Adipose tissue (tissue), 3 donors: ENCODE results near the gene GOLGA6B. TPM values are rescaled to one million over a fixed set of nuclear protein-coding genes. Genes with fewer than 3 reads are reported as not detected.
"Not testable (repeated sequence)": the region's sequence is repeated elsewhere in the genome, so short reads cannot be mapped to it uniquely, and the experiment has no call there.

Experiments used
- H3K27ac ChIP-seq: one replicate; pipeline ENCODE4 v1.5.1; 2013; ENCODE audit warnings: low read depth, low read length
- WGBS, 3 donors: extraction: QIAGEN DNeasy Blood & Tissue Kit; methylation state at CpG; one replicate each; pipeline ENCODE4 v1.1.7; 2013; 5-methylcytosine and 5-hydroxymethylcytosine counted together
- polyA plus RNA-seq, 3 donors: library from polyadenylated mRNA; stranded (reverse); fragments of 200-250 nt; gene quantifications; one replicate each; pipeline ENCODE4 v1.2.3, GENCODE V29; 2013
- donor health status: healthy with polysubstance abuse.
- donor health status: Bipolar disorder and iron deficiency.
- donor health status: healthy.

Gene GOLGA6B
- polyA plus RNA-seq, 3 donors: not detected

- not testable (repeated sequence) for H3K27ac ChIP-seq
- 75 to 87% (median 82%) methylated on average over 8 of the region's 10 CpGs for WGBS, 3 donors
Measured at GRCh38 chr15:72661081-72661480, 6.6 kb downstream of the GOLGA6B start.

- H3K27ac ChIP-seq: not testable (repeated sequence)
- WGBS, 3 donors: no CpG with 5 or more reads among the region's 8 CpGs
Measured at GRCh38 chr15:72663931-72664330, 9.4 kb downstream of the GOLGA6B start.

GRCh38 chr15:72665706-72666105 lies 11.2 kb downstream of the GOLGA6B start:
- 68 to 72% (median 71%) methylated on average over 3 to 5 of the region's 11 CpGs for WGBS, 3 donors
- H3K27ac ChIP-seq: not testable (repeated sequence)

- WGBS, 3 donors: 88 to 96% (median 96%) methylated on average over 2 to 4 of the region's 6 CpGs
Measured at GRCh38 chr15:72669803-72670202, 15.3 kb downstream of the GOLGA6B start.

GRCh38 chr15:72670656-72671352 lies 16.3 kb downstream of the GOLGA6B start:
- H3K27ac ChIP-seq: not testable (repeated sequence)
- 3 to 7% (median 5%) methylated on average over 8 of the region's 8 CpGs for WGBS, 3 donors

More at GRCh38 chr15:72669803-72670202, 15.3 kb downstream of the GOLGA6B start:
- H3K27ac ChIP-seq: not testable (repeated sequence)

- WGBS, 3 donors: 15 to 28% (median 19%) methylated on average over 3 of the region's 3 CpGs
Measured at GRCh38 chr15:72671525-72671924, 17.0 kb downstream of the GOLGA6B start.

GRCh38 chr15:72676838-72677237 lies 22.3 kb downstream of the GOLGA6B start:
- 88 to 91% (median 89%) methylated on average over 4 of the region's 4 CpGs for WGBS, 3 donors
- H3K27ac ChIP-seq: no peak overlapping the region

More at GRCh38 chr15:72671525-72671924, 17.0 kb downstream of the GOLGA6B start:
- H3K27ac ChIP-seq: no peak overlapping the region

GRCh38 chr15:72680931-72681330 lies 26.4 kb downstream of the GOLGA6B start:
- WGBS, 3 donors: 46 to 81% (median 48%) methylated on average over 3 of the region's 3 CpGs
- H3K27ac ChIP-seq: no peak overlapping the region

GRCh38 chr15:72682772-72683171 lies 28.3 kb downstream of the GOLGA6B start:
- WGBS, 3 donors: 89 to 98% (median 92%) methylated on average over 3 of the region's 3 CpGs

GRCh38 chr15:72685301-72685924 lies 30.9 kb downstream of the GOLGA6B start:
- peak overlapping the region; percentile 65 for H3K27ac ChIP-seq
- 10 to 34% (median 28%) methylated on average over 23 of the region's 23 CpGs for WGBS, 3 donors

More at GRCh38 chr15:72682772-72683171, 28.3 kb downstream of the GOLGA6B start:
- H3K27ac ChIP-seq: no peak overlapping the region

GRCh38 chr15:72685925-72686794 lies 31.7 kb downstream of the GOLGA6B start, which contains the start of the genes BBS4 and HIGD2B:
BBS4 (plus strand) TSS chr15:72686207; CDS start chr15:72686228, 21 bp downstream.
HIGD2B (minus strand) TSS chr15:72686182; CDS start chr15:72676374, 9,808 bp downstream.
- WGBS, 3 donors: 0% methylated on average over 49 of the region's 49 CpGs
- peak within 1 kb of the TSS; percentile 65 for H3K27ac ChIP-seq

GRCh38 chr15:72688697-72689096 lies 34.2 kb downstream of the GOLGA6B start:
- no peak overlapping the region for H3K27ac ChIP-seq
- WGBS, 3 donors: 95 to 98% (median 98%) methylated on average over 5 of the region's 5 CpGs

GRCh38 chr15:72690938-72691337 lies 36.4 kb downstream of the GOLGA6B start:
- no peak overlapping the region for H3K27ac ChIP-seq
- 88 to 96% (median 93%) methylated on average over 5 of the region's 5 CpGs for whole genome bisulfite sequencing, 3 donors

GRCh38 chr15:72698938-72699337 lies 44.4 kb downstream of the GOLGA6B start:
- 84 to 92% (median 91%) methylated on average over 5 of the region's 5 CpGs for WGBS, 3 donors
- H3K27ac ChIP-seq: no peak overlapping the region

- 93 to 95% (median 95%) methylated on average over 9 of the region's 9 CpGs for WGBS, 3 donors
- H3K27ac ChIP-seq: no peak overlapping the region
Measured at GRCh38 chr15:72700076-72700475, 45.6 kb downstream of the GOLGA6B start.

GRCh38 chr15:72706266-72706665 lies 51.8 kb downstream of the GOLGA6B start:
- 93 to 96% (median 95%) methylated on average over 11 of the region's 11 CpGs for WGBS, 3 donors
- no peak overlapping the region for H3K27ac ChIP-seq

GRCh38 chr15:72708551-72709303 lies 54.2 kb downstream of the GOLGA6B start:
- H3K27ac ChIP-seq: not testable (repeated sequence)
- WGBS, 3 donors: 86 to 89% (median 86%) methylated on average over 8 of the region's 8 CpGs
